ENCODE results near the gene CALM1.

Gene CALM1

DNA sequence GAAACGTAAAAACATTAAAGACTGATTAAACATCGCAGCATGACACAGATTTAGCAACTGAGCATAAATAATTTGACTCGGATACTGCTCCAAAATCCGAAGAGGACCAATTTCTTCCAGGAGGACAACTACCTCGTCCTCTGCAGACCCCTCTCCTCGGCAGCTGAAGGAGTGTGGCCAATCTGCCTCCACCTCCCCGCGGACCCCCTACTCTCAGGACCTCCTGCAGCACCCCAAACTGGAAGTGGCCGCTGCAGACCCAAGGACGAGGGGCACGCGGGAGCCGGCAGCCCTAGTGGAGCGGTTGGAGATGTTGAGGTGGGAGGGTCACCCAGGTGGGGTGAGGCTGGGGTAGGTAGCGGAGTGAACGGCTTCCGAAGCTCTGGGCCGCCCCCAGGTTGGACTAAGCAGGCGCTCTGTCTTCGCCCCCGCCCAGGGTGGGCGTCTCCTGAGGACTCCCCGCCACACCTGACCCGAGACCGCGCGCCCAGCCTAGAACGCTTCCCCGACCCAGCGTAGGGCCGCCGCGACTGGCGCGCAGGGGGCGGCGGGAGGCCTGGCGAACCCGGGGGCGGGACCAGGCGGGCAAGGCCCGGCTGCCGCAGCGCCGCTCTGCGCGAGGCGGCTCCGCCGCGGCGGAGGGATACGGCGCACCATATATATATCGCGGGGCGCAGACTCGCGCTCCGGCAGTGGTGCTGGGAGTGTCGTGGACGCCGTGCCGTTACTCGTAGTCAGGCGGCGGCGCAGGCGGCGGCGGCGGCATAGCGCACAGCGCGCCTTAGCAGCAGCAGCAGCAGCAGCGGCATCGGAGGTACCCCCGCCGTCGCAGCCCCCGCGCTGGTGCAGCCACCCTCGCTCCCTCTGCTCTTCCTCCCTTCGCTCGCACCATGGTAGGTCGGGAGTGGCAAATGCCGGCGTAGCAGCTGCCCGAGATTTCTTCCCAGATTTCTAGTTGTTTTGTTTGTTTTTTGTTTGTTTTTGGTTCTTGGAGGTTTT is at the start of gene CALM1:
Gene CALM1 (plus strand): TSS at position 689 of the 999 bp plus-strand sequence. CDS start 202 bp downstream, at position 891.
- Mint-ChIP-seq H3K9me3 (no peaks in the 10 kb centered on the region), H3K4me1 (peaks cover 37% of the 10 kb centered on the region), H3K36me3 (peaks cover 57% of the 10 kb centered on the region), H3K27ac (peak within 1 kb of the TSS; percentile 99), H3K4me3 (peak within 1 kb of the TSS; percentile 91)
- peak; percentile 75 for ATAC-seq
- peak; percentile 97 to 98 for DNase-seq (ENCODE audit: low spot score in 2 of 2)

DNA sequence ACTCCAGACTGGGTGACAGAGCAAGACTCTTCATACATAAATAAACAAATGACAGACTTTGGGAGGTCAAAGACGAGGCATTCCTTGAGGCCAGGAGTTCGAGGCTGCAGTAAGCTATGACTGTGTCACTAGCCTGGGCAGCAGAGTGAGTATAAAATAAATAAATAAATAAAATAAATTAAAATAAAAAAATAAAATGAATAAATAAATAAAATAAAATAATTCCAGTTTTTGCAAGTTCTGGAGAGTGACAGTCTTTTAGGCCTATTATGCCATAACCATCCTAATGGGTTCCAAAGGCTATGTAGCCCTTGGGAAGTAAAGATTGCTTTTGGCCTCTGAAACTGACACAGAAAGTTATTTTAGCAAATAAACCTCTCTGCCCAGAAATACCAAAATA is 48.6 kb upstream of the CALM1 start:
- Mint-ChIP-seq H3K4me1 (no peaks in the 10 kb centered on the region), H3K36me3 (no peaks in the 10 kb centered on the region), H3K4me3 (no peak overlapping the region), H3K27ac (no peak overlapping the region), H3K9me3 (no peaks in the 10 kb centered on the region)
- no peak for DNase-seq (ENCODE audit: low spot score in 2 of 2)
- no peak for ATAC-seq

GRCh38 chr14:90349739-90350138 is 47.1 kb upstream of the CALM1 start:
- Mint-ChIP-seq H3K9me3 (no peaks in the 10 kb centered on the region), H3K4me1 (no peaks in the 10 kb centered on the region), H3K36me3 (no peaks in the 10 kb centered on the region), H3K4me3 (no peak overlapping the region), H3K27ac (no peak overlapping the region)
- no peak for DNase-seq (ENCODE audit: low spot score in 2 of 2)
- ATAC-seq, result no peak

DNA sequence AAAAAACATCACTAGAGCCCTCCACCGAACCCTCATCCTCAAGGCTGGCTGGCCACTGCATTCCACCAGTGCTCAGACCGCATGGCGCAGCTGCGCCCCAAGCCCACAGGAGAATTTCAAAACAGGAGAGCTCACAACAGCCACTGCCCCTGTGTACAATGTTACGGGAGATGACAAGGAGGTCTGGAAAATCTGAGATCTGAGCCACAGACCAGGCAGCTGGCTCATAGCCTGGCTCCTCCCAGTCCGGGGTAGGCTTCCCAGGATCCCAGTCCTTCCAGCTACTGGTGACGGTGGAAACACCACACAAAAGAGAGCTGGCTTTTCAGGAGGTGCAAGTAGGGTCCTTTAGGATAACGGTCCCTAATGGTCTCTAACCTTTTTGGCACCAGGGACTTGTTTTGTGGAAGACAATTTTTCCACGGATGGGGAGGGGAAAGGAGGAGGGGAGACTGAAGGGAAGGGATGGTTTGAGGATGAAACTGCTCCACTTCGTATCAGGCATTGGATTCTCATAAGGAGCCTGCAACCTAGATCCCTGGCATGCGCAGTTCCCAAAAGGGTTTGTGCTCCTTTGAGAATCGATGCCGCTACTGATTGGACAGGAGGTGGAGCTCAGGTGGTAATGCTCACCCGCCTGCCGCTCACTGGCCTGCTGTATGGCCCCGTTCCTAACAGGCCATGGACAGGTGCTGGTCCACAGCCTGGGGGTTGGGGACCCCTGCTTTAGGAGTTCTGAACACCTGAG is 42.1 kb upstream of the CALM1 start:
- no peaks in the 10 kb centered on the region for H3K4me1 Mint-ChIP-seq
- ATAC-seq, result no peak
- no peaks in the 10 kb centered on the region for H3K9me3 Mint-ChIP-seq
- no peak overlapping the region for H3K27ac Mint-ChIP-seq
- no peak overlapping the region for H3K4me3 Mint-ChIP-seq
- no peaks in the 10 kb centered on the region for H3K36me3 Mint-ChIP-seq
- no peak for DNase-seq (ENCODE audit: low spot score in 2 of 2)

- Mint-ChIP-seq H3K27ac (no peak overlapping the region), H3K9me3 (no peaks in the 10 kb centered on the region)
Measured at GRCh38 chr14:90355540-90356518, 41.0 kb upstream of the CALM1 start.

DNA sequence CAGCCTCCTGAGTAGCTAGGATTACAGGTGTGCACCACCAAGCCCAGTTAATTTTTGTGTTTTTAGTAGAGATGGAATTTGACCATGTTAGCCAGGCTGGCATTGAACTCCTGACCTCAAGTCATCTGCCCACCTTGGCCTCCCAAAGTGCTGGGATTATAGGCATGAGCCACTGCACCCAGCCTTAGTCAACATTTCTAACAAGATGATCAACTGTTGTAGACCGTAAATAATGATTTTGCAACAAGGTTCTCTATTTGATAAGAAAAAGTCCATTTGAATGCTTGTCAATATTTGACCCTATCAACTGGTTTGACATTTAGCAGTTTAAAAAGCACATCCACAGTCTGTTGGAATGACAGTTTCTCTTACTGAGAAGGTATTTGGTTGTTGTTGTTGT is 39.9 kb upstream of the CALM1 start:
- Mint-ChIP-seq H3K4me1 (no peaks in the 10 kb centered on the region), H3K36me3 (no peaks in the 10 kb centered on the region), H3K27ac (no peak overlapping the region), H3K9me3 (no peaks in the 10 kb centered on the region), H3K4me3 (no peak overlapping the region)
- ATAC-seq (no peak), DNase-seq (ENCODE audit: low spot score in 2 of 2) (no peak)

More at GRCh38 chr14:90355540-90356518, 41.0 kb upstream of the CALM1 start:
- Mint-ChIP-seq H3K4me1 (no peaks in the 10 kb centered on the region), H3K36me3 (no peaks in the 10 kb centered on the region), H3K4me3 (no peak overlapping the region)
- ATAC-seq (no peak), DNase-seq (ENCODE audit: low spot score in 2 of 2) (no peak)

GRCh38 chr14:90358359-90358758 is 38.5 kb upstream of the CALM1 start:
- Mint-ChIP-seq H3K4me1 (no peaks in the 10 kb centered on the region), H3K9me3 (no peaks in the 10 kb centered on the region), H3K36me3 (no peaks in the 10 kb centered on the region), H3K27ac (no peak overlapping the region), H3K4me3 (no peak overlapping the region)
- DNase-seq (ENCODE audit: low spot score in 2 of 2) (no peak), ATAC-seq (no peak)

DNA sequence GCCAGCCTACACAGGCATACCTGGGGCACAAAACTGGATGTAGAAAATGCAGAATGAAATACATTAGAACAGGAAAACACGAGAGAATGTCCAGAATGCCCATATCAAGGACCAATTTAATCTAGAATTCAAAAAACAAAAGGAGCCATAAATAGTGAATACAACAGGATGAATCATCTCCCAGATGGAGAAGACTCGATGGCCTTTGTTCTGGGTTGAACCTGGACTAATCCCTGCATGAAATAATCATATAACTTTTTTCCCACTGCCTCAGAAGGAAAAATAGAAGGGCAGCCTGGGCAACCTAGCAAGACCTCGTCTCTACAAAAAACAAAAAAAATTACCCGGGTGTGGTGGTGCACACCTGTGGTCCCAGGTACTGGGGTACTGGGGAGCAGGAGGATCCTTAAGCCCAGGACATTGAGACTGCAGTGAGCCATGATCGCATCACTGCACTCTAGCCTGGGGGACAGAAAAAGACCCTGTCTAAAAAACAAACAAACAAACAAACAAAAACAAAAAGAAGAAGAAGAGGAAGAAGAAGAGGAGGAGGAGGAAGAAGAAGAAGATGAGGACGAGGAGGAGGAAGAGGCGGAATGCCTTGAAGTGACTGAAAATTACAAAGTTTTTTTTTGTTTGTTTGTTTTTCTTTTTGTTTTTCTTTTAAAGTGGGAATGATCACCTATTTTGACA is 34.8 kb upstream of the CALM1 start:
- H3K9me3 Mint-ChIP-seq, result no peaks in the 10 kb centered on the region
- no peak for DNase-seq (ENCODE audit: low spot score in 2 of 2)
- ATAC-seq, result no peak
- no peaks in the 10 kb centered on the region for H3K4me1 Mint-ChIP-seq
- H3K4me3 Mint-ChIP-seq, result no peak overlapping the region
- H3K27ac Mint-ChIP-seq, result no peak overlapping the region
- H3K36me3 Mint-ChIP-seq, result no peaks in the 10 kb centered on the region

DNA sequence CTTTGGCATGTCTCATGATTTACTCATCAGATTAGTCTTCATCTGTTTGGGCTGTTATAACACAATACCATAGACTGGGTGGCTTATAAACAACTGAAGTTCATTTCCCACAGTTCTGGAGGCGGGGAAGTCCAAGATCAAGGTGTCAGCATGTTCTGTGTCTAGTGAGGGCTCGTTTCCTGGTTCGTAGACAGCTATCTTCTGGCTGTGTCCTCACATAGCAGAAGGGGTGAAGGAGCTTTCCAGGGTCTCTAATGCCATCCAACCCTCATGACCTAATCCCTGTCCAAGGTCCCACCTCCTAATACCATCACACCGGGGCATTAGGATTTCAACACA is 34.3 kb upstream of the CALM1 start:
- H3K9me3 Mint-ChIP-seq, result no peaks in the 10 kb centered on the region
- DNase-seq (ENCODE audit: low spot score in 2 of 2), result no peak
- no peak for ATAC-seq
- H3K36me3 Mint-ChIP-seq, result no peaks in the 10 kb centered on the region
- H3K4me3 Mint-ChIP-seq, result no peak overlapping the region
- no peaks in the 10 kb centered on the region for H3K4me1 Mint-ChIP-seq
- no peak overlapping the region for H3K27ac Mint-ChIP-seq

DNA sequence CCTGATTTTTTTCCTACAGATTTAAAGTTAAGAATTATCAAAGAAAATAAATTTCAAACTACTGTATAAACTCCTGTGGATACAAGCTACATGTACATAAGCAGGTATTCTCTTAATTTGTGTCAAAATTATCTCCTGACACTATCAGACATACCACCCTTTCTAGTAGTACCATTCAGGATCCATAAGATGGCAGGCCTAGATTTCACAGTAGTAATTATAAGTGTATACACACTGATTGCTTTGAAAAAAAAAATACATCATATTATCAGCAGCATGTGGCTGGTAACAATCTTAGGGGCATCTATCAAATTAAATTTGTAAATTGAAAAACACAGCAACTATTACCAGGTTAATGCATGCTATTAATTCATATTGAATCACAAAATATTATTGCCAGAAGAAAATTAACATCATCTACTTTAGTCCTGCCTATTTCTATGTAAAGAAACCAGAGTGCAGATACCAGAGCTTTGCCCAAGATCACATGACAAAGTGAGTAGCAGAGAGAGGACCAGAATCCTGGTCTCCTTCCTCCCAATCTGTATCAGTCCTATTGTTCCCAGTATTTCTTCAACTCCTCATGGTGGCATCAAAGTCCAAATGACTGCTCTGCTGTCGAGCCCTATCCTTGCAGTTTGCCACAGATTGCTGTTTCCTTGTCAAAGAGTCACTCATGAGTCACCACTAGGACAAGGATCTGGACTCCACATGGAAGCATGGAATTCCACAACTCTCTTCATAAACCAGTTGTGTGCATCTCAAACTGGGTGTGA is 27.7 kb upstream of the CALM1 start:
- no peaks in the 10 kb centered on the region for H3K36me3 Mint-ChIP-seq
- DNase-seq (ENCODE audit: low spot score in 2 of 2) (no peak), ATAC-seq (peak; percentile 67)
- H3K4me1 Mint-ChIP-seq, result no peaks in the 10 kb centered on the region
- no peaks in the 10 kb centered on the region for H3K9me3 Mint-ChIP-seq
- no peak overlapping the region for H3K4me3 Mint-ChIP-seq
- H3K27ac Mint-ChIP-seq, result no peak overlapping the region

DNA sequence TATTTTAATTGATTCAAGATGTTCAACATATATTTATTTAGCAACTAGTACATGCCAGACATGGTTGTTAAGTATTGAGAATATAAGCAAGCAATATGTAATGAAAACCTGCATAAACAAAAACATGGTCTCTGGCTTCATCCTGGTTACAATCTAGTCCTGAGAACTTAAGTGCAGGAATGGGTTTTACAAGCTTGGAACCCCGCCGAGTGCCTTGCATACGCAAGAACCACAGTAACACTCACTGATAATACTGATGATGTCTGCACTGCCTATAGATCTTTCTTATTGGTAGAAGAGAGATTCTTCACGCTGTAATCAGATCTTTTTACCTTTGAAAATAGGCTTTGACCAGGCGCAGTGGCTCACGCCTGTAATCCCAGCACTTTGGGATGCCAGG is 22.9 kb upstream of the CALM1 start:
- Mint-ChIP-seq H3K9me3 (no peaks in the 10 kb centered on the region), H3K36me3 (no peaks in the 10 kb centered on the region), H3K4me3 (no peak overlapping the region), H3K4me1 (no peaks in the 10 kb centered on the region), H3K27ac (no peak overlapping the region)
- ATAC-seq (no peak), DNase-seq (ENCODE audit: low spot score in 2 of 2) (no peak)

DNA sequence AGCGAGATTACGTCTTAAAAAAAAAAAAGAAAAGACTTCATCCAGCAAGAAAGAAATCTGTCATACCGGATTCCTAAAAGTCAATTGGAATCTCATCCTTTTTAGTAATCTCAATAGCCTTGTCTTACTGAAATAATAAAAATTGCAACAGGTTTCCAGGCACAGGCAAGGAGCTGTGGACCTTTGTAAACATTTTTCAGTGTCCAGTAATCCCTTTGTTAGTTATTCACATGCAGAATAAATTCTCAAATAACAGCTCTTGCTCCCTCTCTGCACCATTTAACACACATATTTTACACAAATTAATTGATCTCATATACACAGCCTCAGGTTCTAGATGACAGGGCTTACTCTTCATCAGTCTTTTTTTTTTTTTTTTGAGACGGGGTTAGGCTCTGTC is 22.0 kb upstream of the CALM1 start:
- Mint-ChIP-seq H3K36me3 (no peaks in the 10 kb centered on the region), H3K27ac (no peak overlapping the region), H3K9me3 (no peaks in the 10 kb centered on the region), H3K4me1 (no peaks in the 10 kb centered on the region), H3K4me3 (no peak overlapping the region)
- no peak for DNase-seq (ENCODE audit: low spot score in 2 of 2)
- no peak for ATAC-seq

GRCh38 chr14:90375934-90376333 is 20.9 kb upstream of the CALM1 start:
- DNase-seq (ENCODE audit: low spot score in 2 of 2), result no peak
- Mint-ChIP-seq H3K36me3 (no peaks in the 10 kb centered on the region), H3K27ac (no peak overlapping the region), H3K4me3 (no peak overlapping the region), H3K4me1 (no peaks in the 10 kb centered on the region), H3K9me3 (no peaks in the 10 kb centered on the region)
- ATAC-seq, result no peak

DNA sequence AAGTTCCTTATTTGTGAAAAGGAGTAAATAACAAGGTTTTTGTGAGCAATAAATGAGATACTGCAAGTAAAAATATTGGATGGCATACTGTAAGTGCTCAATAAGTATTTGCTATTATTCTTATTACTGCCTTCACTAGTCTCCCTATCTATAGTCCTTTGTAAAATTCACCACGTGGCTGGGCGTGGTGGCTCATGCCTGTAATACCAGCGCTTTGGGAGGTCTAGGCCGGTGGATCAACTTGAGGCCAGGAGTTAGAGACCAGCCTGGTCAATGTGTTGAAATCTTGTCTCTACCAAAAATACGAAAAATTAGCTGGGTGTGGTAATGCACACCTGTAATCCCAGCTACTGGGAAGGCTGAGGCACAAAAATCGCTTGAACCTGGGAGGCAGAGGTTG is 18.6 kb upstream of the CALM1 start:
- Mint-ChIP-seq H3K9me3 (no peaks in the 10 kb centered on the region), H3K4me3 (no peak overlapping the region), H3K27ac (no peak overlapping the region), H3K36me3 (no peaks in the 10 kb centered on the region), H3K4me1 (no peaks in the 10 kb centered on the region)
- DNase-seq (ENCODE audit: low spot score in 2 of 2) (no peak), ATAC-seq (no peak)
